ENCODE data around the gene MAPRE3. TPM values are rescaled to one million over a fixed set of nuclear protein-coding genes. Genes with fewer than 3 reads are reported as not detected.

Gene MAPRE3
- total and polyA plus RNA-seq, 9 of the 15 experiments (the other 6 are each of a cell fraction or from before 2014, with no cell fraction given), result 0.70 to 43.2 (median 12.6) TPM

GRCh38 chr2:27006602-27007415 lies 36.4 kb downstream of the MAPRE3 start (continued):
- TF ChIP-seq MIER1 (IDR thresholded peaks at IDR 0.05; ENCODE audit: low read depth) (no peak), CREBBP (IDR thresholded peaks at IDR 0.05; ENCODE audit: low read depth, low read length) (no peak), DDX20 (tag; IDR thresholded peaks at IDR 0.05; ENCODE audit: low read depth) (no peak), CHCHD3 (CRISPR knock-in tag; IDR thresholded peaks at IDR 0.05) (no peak), CREM (IDR thresholded peaks at IDR 0.05; ENCODE audit: low read depth) (no peak), GABPA (tag; conservative IDR thresholded peaks at IDR 0.05; ENCODE audit: low read depth) (0 out of 2 replicates have a peak, but pooled peaks have one; percentile 37), ZSCAN29 (IDR thresholded peaks at IDR 0.05) (no peak), IRF1 (CRISPR knock-in tag; IDR thresholded peaks at IDR 0.05; ENCODE audit: borderline replicate concordance) (no peak), TEAD4 (IDR thresholded peaks at IDR 0.05; ENCODE audit: low read length) (peak; percentile 87), TEAD4 (CRISPR knock-in tag; IDR thresholded peaks at IDR 0.05; ENCODE audit: borderline replicate concordance) (no peak), ELK1 (CRISPR knock-in tag; IDR thresholded peaks at IDR 0.05) (no peak), USF1 (CRISPR knock-in tag; IDR thresholded peaks at IDR 0.05) (no peak), MYBL2 (IDR thresholded peaks at IDR 0.05; ENCODE audit: low read depth) (no peak), MYBL2 (CRISPR knock-in tag; IDR thresholded peaks at IDR 0.05; ENCODE audit: borderline replicate concordance) (no peak), KDM1A (IDR thresholded peaks at IDR 0.05) (peak; percentile 81 to 84), TCFL5 (CRISPR knock-in tag; conservative IDR thresholded peaks at IDR 0.05) (no peak; the same call in 1 of the 2 replicates), EGR1 (conservative IDR thresholded peaks at IDR 0.05) (no peak), SUPT5H (IDR thresholded peaks at IDR 0.05) (no peak), KAT2B (IDR thresholded peaks at IDR 0.05; ENCODE audit: low read depth, low read length) (no peak), MECOM (CRISPR knock-in tag; IDR thresholded peaks at IDR 0.05) (peak; percentile 92), FOXA3 (CRISPR knock-in tag; conservative IDR thresholded peaks at IDR 0.05 in 1 of 2, IDR thresholded peaks at IDR 0.05 in 1 of 2) (peak in 1 of 2 experiments; percentile 60; a peak in 1 of 4 replicates), NR1H2 (CRISPR knock-in tag; IDR thresholded peaks at IDR 0.05) (no peak), ZNF57 (CRISPR knock-in tag; IDR thresholded peaks at IDR 0.05) (no peak)

Data from K562 (cell line).